ENCODE data around the gene TMEM63A.
A peak's percentile ranks its signal among the peaks of the same experiment; 100 is the strongest.

The TMEM63A gene

GRCh38 chr1:225848030-225848955 lies 33.9 kb downstream of the TMEM63A start:
- no peak for TF ChIP-seq CTCF (conservative IDR thresholded peaks at IDR 0.05; ENCODE audit: low read length)
- H3K4me3 ChIP-seq (ENCODE audit: low read length) = no peak overlapping the region
- no peak for DNase-seq (ENCODE audit: low read depth)

GRCh38 chr1:225847610-225848009 lies 34.6 kb downstream of the TMEM63A start:
- no peak for TF ChIP-seq CTCF (conservative IDR thresholded peaks at IDR 0.05; ENCODE audit: low read length)
- no peak overlapping the region for H3K4me3 ChIP-seq (ENCODE audit: low read length)
- DNase-seq (ENCODE audit: low read depth) = no peak

- DNase-seq (ENCODE audit: low read depth) = no peak
- no peak overlapping the region for H3K4me3 ChIP-seq (ENCODE audit: low read length)
- TF ChIP-seq CTCF (conservative IDR thresholded peaks at IDR 0.05; ENCODE audit: low read length) = no peak
These were observed 35.6 kb downstream of the TMEM63A start for GRCh38 chr1:225846331-225847310.

DNA sequence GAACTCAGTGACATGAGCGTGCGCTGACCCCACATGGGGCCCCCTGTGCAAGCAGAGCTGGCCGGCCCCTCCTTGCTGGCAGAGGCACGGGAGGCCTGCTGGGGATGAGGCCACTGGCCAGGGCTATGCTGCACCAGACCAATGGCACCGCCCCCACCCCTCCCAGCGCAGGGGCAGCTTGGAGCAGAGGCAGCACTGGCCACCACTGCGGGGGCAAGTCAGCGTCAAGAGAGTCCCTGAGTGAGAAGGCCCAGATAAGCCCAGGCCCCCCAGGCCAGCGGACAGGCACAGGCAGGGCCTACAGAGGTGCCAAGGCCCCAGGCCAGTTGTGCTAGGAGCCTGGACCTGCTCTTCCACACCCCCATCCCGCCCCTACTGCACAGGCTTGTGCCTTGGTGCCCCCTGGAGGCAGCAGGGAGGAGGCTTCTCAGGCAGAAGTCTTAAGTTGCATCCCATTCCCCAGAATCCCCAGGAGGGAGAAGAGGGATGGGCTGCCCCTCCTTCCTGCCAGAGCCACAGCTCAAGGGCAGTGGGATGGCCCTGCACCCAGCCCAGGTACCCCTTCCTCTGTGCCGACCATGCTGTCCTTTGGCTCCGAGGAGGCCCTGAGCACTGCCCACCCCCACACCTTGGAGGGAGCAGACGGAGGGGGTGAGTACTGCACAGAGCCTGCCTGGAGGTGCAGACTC lies 36.5 kb downstream of the TMEM63A start:
- peak; percentile 80 for DNase-seq (ENCODE audit: low read depth)
- TF ChIP-seq CTCF (conservative IDR thresholded peaks at IDR 0.05; ENCODE audit: low read length) = peak; percentile 81
- H3K4me3 ChIP-seq (ENCODE audit: low read length) = no peak overlapping the region

DNA sequence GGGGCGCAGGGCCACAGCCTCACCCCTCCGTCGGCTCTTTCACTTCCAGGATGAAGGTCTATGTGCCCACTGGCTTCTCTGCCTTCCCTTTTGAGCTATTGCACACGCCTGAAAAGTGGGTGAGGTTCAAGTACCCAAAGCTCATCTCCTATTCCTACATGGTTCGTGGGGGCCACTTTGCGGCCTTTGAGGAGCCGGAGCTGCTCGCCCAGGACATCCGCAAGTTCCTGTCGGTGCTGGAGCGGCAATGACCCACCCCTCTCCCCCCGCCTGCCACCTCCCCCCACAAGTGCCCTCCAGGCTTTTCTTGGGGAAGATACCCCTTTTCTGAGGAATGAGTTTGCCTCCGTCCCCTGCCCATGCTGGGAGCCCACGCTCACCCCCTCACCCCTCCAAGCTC lies 37.1 kb downstream of the TMEM63A start:
- H3K4me3 ChIP-seq (ENCODE audit: low read length) = no peak overlapping the region
- TF ChIP-seq CTCF (conservative IDR thresholded peaks at IDR 0.05; ENCODE audit: low read length) = no peak

GRCh38 chr1:225844236-225845061 lies 37.7 kb downstream of the TMEM63A start:
- no peak for TF ChIP-seq CTCF (conservative IDR thresholded peaks at IDR 0.05; ENCODE audit: low read length)
- DNase-seq (ENCODE audit: low read depth) = no peak
- no peak overlapping the region for H3K4me3 ChIP-seq (ENCODE audit: low read length)

More for the DNA sequence above, 37.1 kb downstream of the TMEM63A start:
- DNase-seq (ENCODE audit: low read depth) = no peak

All from AG10803 (cell line).